Adrenal gland (tissue), 12 donors: ENCODE results near the gene SLC22A7. TPM values are rescaled to one million over a fixed set of nuclear protein-coding genes. Genes with fewer than 3 reads are reported as not detected.
A peak's percentile ranks its signal among the peaks of the same experiment; 100 is the strongest.

ENCODE experiments used
- DNase-seq, 7 donors: peaks; one replicate each; pipeline ENCODE4 v3.0.0-alpha.2; 2019 to 2020
- H3K27ac ChIP-seq, 5 donors: fragments of 200-600 bp; sonication (generic) in 4 of 5; 1 replicate in 3 of 5; 2 replicates in 2 of 5; pipeline versions ENCODE4 v1.5.1 to v1.8.0; 2016 to 2020; ENCODE audit warnings: mild to moderate bottlenecking in 1 of 5
- H3K27me3 ChIP-seq: fragments of 200-600 bp; 2 replicates; pipeline ENCODE4 v1.8.0; 2021
- H3K36me3 ChIP-seq, 2 donors: fragments of 200-600 bp; replicated peaks in 1 of 2; 1 replicate in 1 of 2; 2 replicates in 1 of 2; pipeline versions ENCODE4 v1.5.1 to v1.8.0; 2018 to 2022
- H3K4me1 ChIP-seq, 2 donors: fragments of 200-600 bp; replicated peaks in 1 of 2; 1 replicate in 1 of 2; 2 replicates in 1 of 2; pipeline versions ENCODE4 v1.5.1 to v1.8.0; 2018 to 2021
- H3K4me3 ChIP-seq, 4 donors: fragments of 200-600 bp; sonication (generic) in 3 of 4; one replicate each; pipeline ENCODE4 v1.5.1; 2016 to 2018
- H3K9me3 ChIP-seq, 3 donors: fragments of 200-600 bp; sonication (generic) in 1 of 3; replicated peaks in 1 of 3; 1 replicate in 2 of 3; 2 replicates in 1 of 3; pipeline versions ENCODE4 v1.5.1 to v1.8.0; 2016 to 2021
- POLR2A ChIP-seq, 2 donors: fragments of 450-650 bp; IDR thresholded peaks; one replicate each; pipeline ENCODE4 v1.6.1; 2017; ENCODE audit warnings: antibody characterized with exemption in 2 of 2, mild to moderate bottlenecking in 2 of 2, moderate library complexity in 1 of 2
- WGBS, 4 donors: extraction: QIAGEN DNeasy Blood & Tissue Kit in 2 of 4; methylation state at CpG; one replicate each; pipeline versions ENCODE4 v1.1.5 to v1.1.7; 2013 to 2017; 5-methylcytosine and 5-hydroxymethylcytosine counted together
- intact Hi-C, 2 donors: fragments of 100-400 bp; cut with DNase I; formaldehyde crosslinking; loops; one replicate each; pipeline versions ENCODE4 v1.14.1 to v1.15.0; 2022 to 2023
- polyA plus RNA-seq, 3 donors: library from polyadenylated mRNA; stranded (reverse); fragments of 200-250 nt in 2 of 3; fragments of 350-450 nt in 1 of 3; fragmentation: Illumina TruSeq in 1 of 3; extraction: RNeasy Lipid Tissue Mini Kit (QIAGEN cat#74804) in 1 of 3; gene quantifications; one replicate each; pipeline ENCODE4 v1.2.3, GENCODE V29; 2013 to 2014
- total RNA-seq, 9 donors: library from RNA; depleted of rRNA in 4 of 9; stranded (reverse); fragments of >200 nt in 4 of 9; fragments of 120-200 nt in 1 of 9; fragmentation: NEBNext Ultra II Directional in 1 of 9; extraction: Animal tissue kit (Norgen Biotek cat#: 25700) in 1 of 9; gene quantifications; one replicate each; pipeline versions ENCODE4 v1.1.0 to v1.2.4, GENCODE V29; 2013 to 2023
- TF ChIP-seq, protein P1 (sequence below), 6 experiments: fragments of 450-650 bp in 4 of 6; fragments of 200-600 bp in 2 of 6; sonication (generic) in 1 of 6; IDR thresholded peaks; 1 replicate in 5 of 6; 2 replicates in 1 of 6; pipeline versions ENCODE4 v1.5.1 to v1.8.0; 2016 to 2021; ENCODE audit warnings: antibody characterized with exemption in 6 of 6, mild to moderate bottlenecking in 2 of 6, moderate library complexity in 1 of 6
- donor health status: healthy with polysubstance abuse.
- donor health status: Bipolar disorder and iron deficiency.
- donor health status: DM: yes; HTN: yes; CAD: no.
- donor health status: DM: no; HTN: no; CAD: no.
- donor health status: DM: no; HTN: no; CAD: no.
- donor health status: DM: yes; HTN: yes; CAD: no.

SLC22A7 gene
- total and polyA plus RNA-seq, 12 donors: 0.14 TPM; not detected in 11

GRCh38 chr6:43290339-43290904, 7.6 kb upstream of the SLC22A7 start:
- WGBS, 4 donors: 75 to 98% (median 95%) methylated on average over 3 of the region's 3 CpGs
- Histone ChIP-seq H3K27ac (peak overlapping the region in 2 of 5 donors; percentile 48 to 53), H3K36me3 (no peaks in the 10 kb centered on the region), H3K4me1 (peaks cover 10 to 11% of the 10 kb centered on the region in 2 donors), H3K27me3 (no peaks in the 10 kb centered on the region), H3K9me3 (no peaks in the 10 kb centered on the region), H3K4me3 (no peak overlapping the region)
- intact Hi-C loops: no loop called here
- DNase-seq: no peak
- TF ChIP-seq POLR2A (IDR thresholded peaks at IDR 0.05): no peak
- TF ChIP-seq, protein P1, sequence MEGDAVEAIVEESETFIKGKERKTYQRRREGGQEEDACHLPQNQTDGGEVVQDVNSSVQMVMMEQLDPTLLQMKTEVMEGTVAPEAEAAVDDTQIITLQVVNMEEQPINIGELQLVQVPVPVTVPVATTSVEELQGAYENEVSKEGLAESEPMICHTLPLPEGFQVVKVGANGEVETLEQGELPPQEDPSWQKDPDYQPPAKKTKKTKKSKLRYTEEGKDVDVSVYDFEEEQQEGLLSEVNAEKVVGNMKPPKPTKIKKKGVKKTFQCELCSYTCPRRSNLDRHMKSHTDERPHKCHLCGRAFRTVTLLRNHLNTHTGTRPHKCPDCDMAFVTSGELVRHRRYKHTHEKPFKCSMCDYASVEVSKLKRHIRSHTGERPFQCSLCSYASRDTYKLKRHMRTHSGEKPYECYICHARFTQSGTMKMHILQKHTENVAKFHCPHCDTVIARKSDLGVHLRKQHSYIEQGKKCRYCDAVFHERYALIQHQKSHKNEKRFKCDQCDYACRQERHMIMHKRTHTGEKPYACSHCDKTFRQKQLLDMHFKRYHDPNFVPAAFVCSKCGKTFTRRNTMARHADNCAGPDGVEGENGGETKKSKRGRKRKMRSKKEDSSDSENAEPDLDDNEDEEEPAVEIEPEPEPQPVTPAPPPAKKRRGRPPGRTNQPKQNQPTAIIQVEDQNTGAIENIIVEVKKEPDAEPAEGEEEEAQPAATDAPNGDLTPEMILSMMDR (IDR thresholded peaks at IDR 0.05): no peak

DNA sequence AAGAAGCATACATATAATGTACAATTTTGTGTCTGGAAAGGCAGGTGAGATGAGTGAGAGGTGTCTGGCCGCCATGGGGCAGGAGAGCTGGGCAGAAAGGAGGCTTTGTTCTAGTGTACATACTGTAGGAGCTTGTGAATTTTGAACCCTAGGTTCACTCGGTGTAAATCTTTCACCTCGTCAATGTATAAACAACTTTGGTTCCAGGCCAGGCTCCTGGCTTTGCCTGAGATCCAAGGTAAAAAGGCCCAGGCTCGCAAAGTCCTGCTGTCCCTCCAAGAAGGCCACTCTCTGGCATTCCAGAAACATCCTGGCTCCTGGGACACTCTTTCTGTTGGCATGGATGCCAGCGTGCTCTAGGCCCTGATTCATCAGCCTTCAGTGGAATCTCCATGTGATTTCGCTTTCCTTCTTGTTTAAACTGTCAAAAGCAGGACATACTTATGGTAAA, 7.1 kb upstream of the SLC22A7 start:
- Histone ChIP-seq H3K4me3 (no peak overlapping the region), H3K9me3 (no peaks in the 10 kb centered on the region), H3K36me3 (no peaks in the 10 kb centered on the region), H3K27me3 (no peaks in the 10 kb centered on the region), H3K27ac (peak overlapping the region in 2 of 5 donors; percentile 48 to 53), H3K4me1 (peaks cover 10 to 11% of the 10 kb centered on the region in 2 donors)
- DNase-seq: peak; percentile 53 to 77 (median 71)
- 54 to 61% (median 55%) methylated on average over 6 of the region's 6 CpGs for WGBS, 4 donors
- intact Hi-C loops: no loop called here
- TF ChIP-seq, protein P1 (IDR thresholded peaks at IDR 0.05): no peak
- TF ChIP-seq POLR2A (IDR thresholded peaks at IDR 0.05): no peak

DNA sequence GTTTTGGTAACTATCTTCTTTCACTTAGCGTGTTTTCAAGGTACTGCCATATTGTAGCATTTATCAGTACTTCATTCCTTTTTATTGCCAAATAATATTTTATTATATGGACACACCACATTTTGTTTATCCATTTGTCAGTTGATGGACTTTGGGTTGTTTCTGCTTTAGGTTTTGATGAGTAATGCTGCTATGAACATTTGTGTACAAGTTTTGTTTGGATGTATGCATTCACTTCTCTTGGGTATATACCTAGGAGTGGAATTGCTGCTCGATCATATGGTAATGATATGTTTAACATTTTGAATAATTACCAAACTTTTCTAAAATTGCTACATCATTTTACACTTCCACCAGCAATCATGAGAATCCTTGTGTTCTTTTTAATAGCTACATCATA, 6.4 kb upstream of the SLC22A7 start:
- 92 to 100% (median 95%) methylated on average over 2 of the region's 2 CpGs for WGBS, 4 donors
- Histone ChIP-seq H3K4me1 (peaks cover 9% of the 10 kb centered on the region in 2 donors), H3K9me3 (no peaks in the 10 kb centered on the region), H3K27ac (peak overlapping the region in 1 of 5 donors; percentile 53), H3K27me3 (no peaks in the 10 kb centered on the region), H3K4me3 (no peak overlapping the region), H3K36me3 (no peaks in the 10 kb centered on the region)
- TF ChIP-seq, protein P1 (IDR thresholded peaks at IDR 0.05): no peak
- no peak for TF ChIP-seq POLR2A (IDR thresholded peaks at IDR 0.05)
- intact Hi-C loops: no loop called here
- DNase-seq: no peak

- Histone ChIP-seq H3K4me3 (no peak overlapping the region), H3K27me3 (no peaks in the 10 kb centered on the region), H3K9me3 (no peaks in the 10 kb centered on the region), H3K36me3 (no peaks in the 10 kb centered on the region), H3K4me1 (peaks cover 3% of the 10 kb centered on the region in 2 donors), H3K27ac (no peak overlapping the region)
- 89 to 94% (median 92%) methylated on average over 6 of the region's 6 CpGs for WGBS, 4 donors
- TF ChIP-seq, protein P1 (IDR thresholded peaks at IDR 0.05): no peak
- no peak for TF ChIP-seq POLR2A (IDR thresholded peaks at IDR 0.05)
- no peak for DNase-seq
- intact Hi-C loops: no loop called here
Measured at GRCh38 chr6:43292341-43292740, 5.7 kb upstream of the SLC22A7 start.
